ENCODE measurements around the gene OR14C36. TPM values are rescaled to one million over a fixed set of nuclear protein-coding genes. Genes with fewer than 3 reads are reported as not detected.

The OR14C36 gene
- total and polyA plus RNA-seq, 9 of the 15 experiments (the other 6 are each of a cell fraction or from before 2014, with no cell fraction given): not detected

- Histone ChIP-seq H3K9me1 (ENCODE audit: control insufficient read depth, insufficient read depth, low read length) (no peaks in the 10 kb centered on the region), H3K9ac (ENCODE audit: insufficient read depth in 1 of 2, low read depth in 2 of 2, low read length in 2 of 2) (no peak overlapping the region), H3K4me3 (no peak overlapping the region), H3K27me3 (ENCODE audit: control insufficient read depth in 2 of 2, insufficient read depth in 2 of 2, low read length in 2 of 2) (no peaks in the 10 kb centered on the region), H3K36me3 (ENCODE audit: control insufficient read depth, insufficient read depth, low read length) (no peaks in the 10 kb centered on the region), H3K9me3 (replicated peaks; ENCODE audit: control insufficient read depth, insufficient read depth, low read depth, low read length) (peaks cover 2% of the 10 kb centered on the region; the same call in 1 of the 2 replicates), H3K4me1 (replicated peaks in 1 of 2; ENCODE audit: control insufficient read depth in 2 of 2, insufficient read depth in 2 of 2, low read length in 2 of 2) (no peaks in the 10 kb centered on the region), H4K20me1 (replicated peaks; ENCODE audit: control insufficient read depth, insufficient read depth, low read length) (no peaks in the 10 kb centered on the region), H3K27ac (ENCODE audit: extremely low read depth, low read depth, low read length) (no peak overlapping the region), H3K79me2 (ENCODE audit: control insufficient read depth, insufficient read depth, low read length) (no peaks in the 10 kb centered on the region), H3K4me2 (ENCODE audit: insufficient read depth, low read length) (no peak overlapping the region), H2AFZ (ENCODE audit: low read depth, low read length) (no peak overlapping the region)
- ATAC-seq (no peak), DNase-seq (ENCODE audit: extremely low read depth in 1 of 4, low spot score in 3 of 4) (no peak), FAIRE-seq (no peak)
- CTCF ChIA-PET (ENCODE audit: low intra/inter-chr PET ratio): no interaction called here
- intact Hi-C loops (cut with micrococcal nuclease) (no loop called here), in situ Hi-C loops (cut with MboI) (no loop called here)
- BruUV-seq (replicated peaks): no TSS peak
- 0% methylated on average over 2 of the region's 2 CpGs for WGBS (ENCODE audit: insufficient coverage, low coverage, missing lambda C conversion rate)
- POLR2A ChIA-PET: no interaction called here
- TF ChIP-seq HNRNPLL (IDR thresholded peaks at IDR 0.05; ENCODE audit: low read depth, low read length, poor library complexity, severe bottlenecking): no peak
- TF ChIP-seq PPARD (CRISPR knock-in tag; IDR thresholded peaks at IDR 0.05): no peak
- TF ChIP-seq, protein P1, sequence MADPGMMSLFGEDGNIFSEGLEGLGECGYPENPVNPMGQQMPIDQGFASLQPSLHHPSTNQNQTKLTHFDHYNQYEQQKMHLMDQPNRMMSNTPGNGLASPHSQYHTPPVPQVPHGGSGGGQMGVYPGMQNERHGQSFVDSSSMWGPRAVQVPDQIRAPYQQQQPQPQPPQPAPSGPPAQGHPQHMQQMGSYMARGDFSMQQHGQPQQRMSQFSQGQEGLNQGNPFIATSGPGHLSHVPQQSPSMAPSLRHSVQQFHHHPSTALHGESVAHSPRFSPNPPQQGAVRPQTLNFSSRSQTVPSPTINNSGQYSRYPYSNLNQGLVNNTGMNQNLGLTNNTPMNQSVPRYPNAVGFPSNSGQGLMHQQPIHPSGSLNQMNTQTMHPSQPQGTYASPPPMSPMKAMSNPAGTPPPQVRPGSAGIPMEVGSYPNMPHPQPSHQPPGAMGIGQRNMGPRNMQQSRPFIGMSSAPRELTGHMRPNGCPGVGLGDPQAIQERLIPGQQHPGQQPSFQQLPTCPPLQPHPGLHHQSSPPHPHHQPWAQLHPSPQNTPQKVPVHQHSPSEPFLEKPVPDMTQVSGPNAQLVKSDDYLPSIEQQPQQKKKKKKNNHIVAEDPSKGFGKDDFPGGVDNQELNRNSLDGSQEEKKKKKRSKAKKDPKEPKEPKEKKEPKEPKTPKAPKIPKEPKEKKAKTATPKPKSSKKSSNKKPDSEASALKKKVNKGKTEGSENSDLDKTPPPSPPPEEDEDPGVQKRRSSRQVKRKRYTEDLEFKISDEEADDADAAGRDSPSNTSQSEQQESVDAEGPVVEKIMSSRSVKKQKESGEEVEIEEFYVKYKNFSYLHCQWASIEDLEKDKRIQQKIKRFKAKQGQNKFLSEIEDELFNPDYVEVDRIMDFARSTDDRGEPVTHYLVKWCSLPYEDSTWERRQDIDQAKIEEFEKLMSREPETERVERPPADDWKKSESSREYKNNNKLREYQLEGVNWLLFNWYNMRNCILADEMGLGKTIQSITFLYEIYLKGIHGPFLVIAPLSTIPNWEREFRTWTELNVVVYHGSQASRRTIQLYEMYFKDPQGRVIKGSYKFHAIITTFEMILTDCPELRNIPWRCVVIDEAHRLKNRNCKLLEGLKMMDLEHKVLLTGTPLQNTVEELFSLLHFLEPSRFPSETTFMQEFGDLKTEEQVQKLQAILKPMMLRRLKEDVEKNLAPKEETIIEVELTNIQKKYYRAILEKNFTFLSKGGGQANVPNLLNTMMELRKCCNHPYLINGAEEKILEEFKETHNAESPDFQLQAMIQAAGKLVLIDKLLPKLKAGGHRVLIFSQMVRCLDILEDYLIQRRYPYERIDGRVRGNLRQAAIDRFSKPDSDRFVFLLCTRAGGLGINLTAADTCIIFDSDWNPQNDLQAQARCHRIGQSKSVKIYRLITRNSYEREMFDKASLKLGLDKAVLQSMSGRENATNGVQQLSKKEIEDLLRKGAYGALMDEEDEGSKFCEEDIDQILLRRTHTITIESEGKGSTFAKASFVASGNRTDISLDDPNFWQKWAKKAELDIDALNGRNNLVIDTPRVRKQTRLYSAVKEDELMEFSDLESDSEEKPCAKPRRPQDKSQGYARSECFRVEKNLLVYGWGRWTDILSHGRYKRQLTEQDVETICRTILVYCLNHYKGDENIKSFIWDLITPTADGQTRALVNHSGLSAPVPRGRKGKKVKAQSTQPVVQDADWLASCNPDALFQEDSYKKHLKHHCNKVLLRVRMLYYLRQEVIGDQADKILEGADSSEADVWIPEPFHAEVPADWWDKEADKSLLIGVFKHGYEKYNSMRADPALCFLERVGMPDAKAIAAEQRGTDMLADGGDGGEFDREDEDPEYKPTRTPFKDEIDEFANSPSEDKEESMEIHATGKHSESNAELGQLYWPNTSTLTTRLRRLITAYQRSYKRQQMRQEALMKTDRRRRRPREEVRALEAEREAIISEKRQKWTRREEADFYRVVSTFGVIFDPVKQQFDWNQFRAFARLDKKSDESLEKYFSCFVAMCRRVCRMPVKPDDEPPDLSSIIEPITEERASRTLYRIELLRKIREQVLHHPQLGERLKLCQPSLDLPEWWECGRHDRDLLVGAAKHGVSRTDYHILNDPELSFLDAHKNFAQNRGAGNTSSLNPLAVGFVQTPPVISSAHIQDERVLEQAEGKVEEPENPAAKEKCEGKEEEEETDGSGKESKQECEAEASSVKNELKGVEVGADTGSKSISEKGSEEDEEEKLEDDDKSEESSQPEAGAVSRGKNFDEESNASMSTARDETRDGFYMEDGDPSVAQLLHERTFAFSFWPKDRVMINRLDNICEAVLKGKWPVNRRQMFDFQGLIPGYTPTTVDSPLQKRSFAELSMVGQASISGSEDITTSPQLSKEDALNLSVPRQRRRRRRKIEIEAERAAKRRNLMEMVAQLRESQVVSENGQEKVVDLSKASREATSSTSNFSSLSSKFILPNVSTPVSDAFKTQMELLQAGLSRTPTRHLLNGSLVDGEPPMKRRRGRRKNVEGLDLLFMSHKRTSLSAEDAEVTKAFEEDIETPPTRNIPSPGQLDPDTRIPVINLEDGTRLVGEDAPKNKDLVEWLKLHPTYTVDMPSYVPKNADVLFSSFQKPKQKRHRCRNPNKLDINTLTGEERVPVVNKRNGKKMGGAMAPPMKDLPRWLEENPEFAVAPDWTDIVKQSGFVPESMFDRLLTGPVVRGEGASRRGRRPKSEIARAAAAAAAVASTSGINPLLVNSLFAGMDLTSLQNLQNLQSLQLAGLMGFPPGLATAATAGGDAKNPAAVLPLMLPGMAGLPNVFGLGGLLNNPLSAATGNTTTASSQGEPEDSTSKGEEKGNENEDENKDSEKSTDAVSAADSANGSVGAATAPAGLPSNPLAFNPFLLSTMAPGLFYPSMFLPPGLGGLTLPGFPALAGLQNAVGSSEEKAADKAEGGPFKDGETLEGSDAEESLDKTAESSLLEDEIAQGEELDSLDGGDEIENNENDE (IDR thresholded peaks at IDR 0.05; ENCODE audit: low read depth, low read length): no peak
- TF ChIP-seq TEAD1 (CRISPR knock-in tag; IDR thresholded peaks at IDR 0.05): no peak
- no peak for TF ChIP-seq ZNF444 (CRISPR knock-in tag; IDR thresholded peaks at IDR 0.05)
- no peak for TF ChIP-seq BRCA1 (IDR thresholded peaks at IDR 0.05)
- TF ChIP-seq BRCA1 (CRISPR knock-in tag; IDR thresholded peaks at IDR 0.05): no peak
- TF ChIP-seq ZNF583 (CRISPR knock-in tag; IDR thresholded peaks at IDR 0.05): no peak
- TF ChIP-seq HMGXB4 (CRISPR knock-in tag; IDR thresholded peaks at IDR 0.05): no peak
Measured at GRCh38 chr1:248393050-248393449, 44.5 kb downstream of the OR14C36 start.
